Activated T-helper 2 cell treated with anti-CD3 and anti-CD28 coated beads, Interferon-gamma antibody, Interleukin-2, Interleukin-4, amounts not matched to agents 10 μg/mL and 5 μg/mL and 100 μg/mL, durations not matched to agents 14 hours and 24 hours and 36 hours (primary cell): Measurements from ENCODE around the gene TSNAXIP1. TPM values are rescaled to one million over a fixed set of nuclear protein-coding genes. Genes with fewer than 3 reads are reported as not detected.

ENCODE experiments used
- DNase-seq: peaks from one replicate; pipeline ENCODE4 v3.0.0; 2021; ENCODE audit warnings: low spot score
- H3K27ac Mint-ChIP-seq: one replicate; pipeline ENCODE4 v1.8.0; 2021; ENCODE audit warnings: mixed read lengths
- H3K27me3 Mint-ChIP-seq: one replicate; pipeline ENCODE4 v1.8.0; 2021; ENCODE audit warnings: low read depth, mixed read lengths
- H3K36me3 Mint-ChIP-seq: one replicate; pipeline ENCODE4 v1.8.0; 2021; ENCODE audit warnings: low read depth, mixed read lengths
- H3K4me1 Mint-ChIP-seq: one replicate; pipeline ENCODE4 v1.8.0; 2021; ENCODE audit warnings: low read depth, mixed read lengths
- H3K4me3 Mint-ChIP-seq: one replicate; pipeline ENCODE4 v1.8.0; 2021; ENCODE audit warnings: low read depth, mild to moderate bottlenecking, moderate library complexity, mixed read lengths
- H3K9me3 Mint-ChIP-seq: one replicate; pipeline ENCODE4 v1.8.0; 2021; ENCODE audit warnings: mixed read lengths
- intact Hi-C: fragments of 100-400 bp; cut with micrococcal nuclease; formaldehyde crosslinking; loops from one replicate; pipeline ENCODE4 v1.15.1; 2023
- total RNA-seq: library from RNA; stranded (reverse); gene quantifications from 2 replicates; pipeline ENCODE4 v1.2.3, GENCODE V29; 2022

The TSNAXIP1 gene
- total RNA-seq, 1 donor from 2014 or later: 1.0 TPM

DNA sequence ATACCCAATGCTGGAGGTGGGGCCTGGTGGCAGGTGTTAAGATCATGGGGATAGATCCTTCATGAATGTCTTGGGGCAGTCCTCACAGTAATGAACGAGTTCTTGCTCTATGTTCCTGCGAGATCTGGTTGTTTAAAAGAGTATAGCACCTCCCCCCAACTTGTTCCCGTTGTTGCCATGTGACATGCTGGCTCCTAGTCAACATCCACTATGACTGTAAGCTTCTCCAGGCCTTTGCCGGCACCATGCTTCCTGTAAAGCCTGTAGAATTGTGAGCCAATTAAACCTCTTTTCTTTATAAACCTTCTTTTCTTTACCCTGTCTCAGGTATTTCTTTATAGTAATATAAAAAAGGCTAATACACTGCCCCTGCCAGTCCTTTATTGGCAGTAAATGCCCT, 33.6 kb upstream of the TSNAXIP1 start:
- intact Hi-C loops: no loop called here
- Mint-ChIP-seq H3K4me3 (no peak overlapping the region), H3K4me1 (peaks cover 3% of the 10 kb centered on the region), H3K27me3 (no peaks in the 10 kb centered on the region), H3K9me3 (no peaks in the 10 kb centered on the region), H3K27ac (no peak overlapping the region), H3K36me3 (peaks cover 16% of the 10 kb centered on the region)
- no peak for DNase-seq

DNA sequence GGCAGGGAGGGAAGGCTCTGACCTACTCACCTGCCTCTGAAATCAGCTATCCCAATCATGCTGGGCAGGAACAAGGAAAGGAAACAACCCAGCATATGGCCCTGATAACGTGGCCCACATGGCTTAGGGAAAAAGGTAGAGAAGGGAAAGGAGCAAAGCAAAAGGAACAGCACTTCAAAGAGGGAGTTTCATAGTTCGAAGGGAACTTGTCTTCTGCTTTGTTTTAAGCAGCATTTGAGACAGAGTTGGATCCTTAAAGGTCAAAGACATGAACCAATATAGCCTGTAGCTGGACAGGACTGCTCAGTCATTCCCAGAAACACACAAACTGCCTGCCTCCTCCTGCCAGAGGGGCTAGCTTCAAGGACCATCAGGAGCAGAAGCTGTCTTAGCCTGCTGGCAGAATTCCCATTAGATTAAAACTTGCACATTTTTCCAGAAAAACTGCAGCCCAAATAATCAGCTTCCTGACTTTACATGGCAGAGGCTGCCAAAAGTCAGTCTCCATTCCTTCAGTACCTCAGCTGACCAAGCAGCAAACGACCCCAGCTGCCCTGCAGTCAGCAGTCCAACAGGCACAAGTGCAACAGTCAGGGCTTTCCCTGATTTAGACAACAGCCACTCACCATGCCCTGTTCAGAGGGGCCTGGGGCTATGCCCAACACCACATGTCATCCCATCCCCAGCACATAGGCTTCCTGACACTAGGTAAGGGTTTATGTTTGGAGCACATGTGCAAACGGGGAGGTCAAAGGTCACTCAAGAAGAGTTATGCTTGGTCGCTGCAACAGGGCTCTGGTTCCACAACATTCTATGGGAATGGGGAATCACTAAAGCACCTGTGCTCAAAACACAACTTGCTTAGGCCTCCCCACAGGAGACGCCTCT, 32.9 kb upstream of the TSNAXIP1 start:
- no peak for DNase-seq
- H3K36me3 Mint-ChIP-seq: peaks cover 16% of the 10 kb centered on the region
- H3K27me3 Mint-ChIP-seq: no peaks in the 10 kb centered on the region
- H3K4me3 Mint-ChIP-seq: no peak overlapping the region
- H3K27ac Mint-ChIP-seq: no peak overlapping the region
- peaks cover 3% of the 10 kb centered on the region for H3K4me1 Mint-ChIP-seq
- intact Hi-C loops: no loop called here
- H3K9me3 Mint-ChIP-seq: no peaks in the 10 kb centered on the region

DNA sequence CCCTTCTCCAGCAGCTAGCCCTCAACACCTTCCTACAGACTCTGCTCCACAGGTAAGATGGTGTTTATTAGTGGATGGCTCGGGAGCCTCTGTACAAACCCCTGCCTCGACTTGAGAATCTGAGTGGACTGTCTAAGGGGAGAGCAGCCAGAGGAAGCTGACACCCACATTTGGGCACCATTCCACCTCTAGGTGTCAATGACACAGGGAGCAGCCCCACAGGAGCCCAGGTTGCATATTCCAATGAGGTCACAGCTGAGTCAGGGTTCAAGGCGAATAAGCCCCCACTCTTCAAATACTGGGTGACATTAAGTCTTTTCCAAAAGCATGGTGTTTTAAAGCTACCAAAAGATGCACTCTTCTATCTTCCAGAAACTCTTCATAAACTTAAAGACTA, 32.2 kb upstream of the TSNAXIP1 start:
- Mint-ChIP-seq H3K4me3 (no peak overlapping the region), H3K27ac (no peak overlapping the region), H3K36me3 (peaks cover 16% of the 10 kb centered on the region), H3K27me3 (no peaks in the 10 kb centered on the region), H3K9me3 (no peaks in the 10 kb centered on the region), H3K4me1 (peaks cover 3% of the 10 kb centered on the region)
- DNase-seq: no peak
- intact Hi-C loops: no loop called here

DNA sequence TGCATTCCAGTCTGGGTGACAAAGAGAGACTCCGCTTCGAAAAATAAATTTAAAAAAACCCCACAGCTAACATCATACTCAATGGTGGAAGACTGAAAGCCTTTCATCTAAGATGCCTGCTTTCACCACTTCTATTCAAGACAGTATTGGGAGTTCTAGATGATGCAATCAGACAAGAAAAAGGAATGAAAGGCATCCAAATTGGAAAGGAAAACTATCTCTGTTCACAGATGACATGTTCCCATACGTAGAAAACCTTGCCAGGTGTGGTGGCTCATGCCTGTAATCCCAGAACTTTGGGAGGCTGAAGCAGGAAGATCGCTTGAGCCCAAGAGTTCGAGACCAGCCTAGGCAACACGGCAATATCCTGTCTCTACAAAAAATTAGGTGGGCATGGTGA, 31.4 kb upstream of the TSNAXIP1 start:
- Mint-ChIP-seq H3K27me3 (no peaks in the 10 kb centered on the region), H3K9me3 (no peaks in the 10 kb centered on the region), H3K27ac (no peak overlapping the region), H3K36me3 (peaks cover 15% of the 10 kb centered on the region), H3K4me3 (no peak overlapping the region), H3K4me1 (peaks cover 6% of the 10 kb centered on the region)
- no peak for DNase-seq
- intact Hi-C loops: no loop called here

DNA sequence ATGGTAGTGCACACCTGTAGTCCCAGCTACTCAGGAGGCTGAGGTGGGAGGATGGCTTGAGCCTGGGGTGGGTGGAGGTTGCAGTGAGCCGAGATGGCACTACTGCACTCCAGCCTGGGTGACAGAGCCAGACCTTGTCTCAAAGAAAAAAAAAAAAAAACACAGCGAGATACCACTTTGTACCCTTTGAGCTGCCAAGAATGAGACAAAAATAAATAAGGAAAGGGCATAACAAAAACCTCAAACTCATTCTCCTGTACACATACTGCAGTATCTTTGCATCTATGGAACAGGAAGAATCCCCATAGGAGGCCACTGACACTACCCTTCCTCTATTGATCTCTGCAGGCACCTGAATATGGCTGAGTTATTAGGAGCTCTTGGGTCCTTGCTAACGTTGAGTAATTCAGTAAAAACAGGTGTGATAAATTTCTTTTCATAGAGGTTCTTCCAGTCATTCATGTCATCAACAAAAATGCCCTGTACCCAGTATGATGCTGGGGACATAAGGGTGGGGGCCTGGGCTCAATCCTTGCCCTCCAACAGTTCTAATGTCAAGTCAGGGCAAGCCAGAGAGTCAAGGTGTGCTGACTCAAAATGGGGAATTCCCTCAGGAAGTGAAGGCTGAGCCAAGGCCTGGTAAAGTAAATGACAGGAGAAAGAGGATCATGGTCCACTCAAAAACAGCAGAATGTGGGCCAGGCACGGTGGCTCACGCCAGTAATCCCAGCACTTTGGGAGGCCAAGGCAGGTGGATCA, 27.3 kb upstream of the TSNAXIP1 start:
- no peak for DNase-seq
- H3K4me1 Mint-ChIP-seq: peaks cover 20% of the 10 kb centered on the region
- intact Hi-C loops: no loop called here
- peaks cover 10% of the 10 kb centered on the region for H3K36me3 Mint-ChIP-seq
- H3K27ac Mint-ChIP-seq: no peak overlapping the region
- H3K9me3 Mint-ChIP-seq: no peaks in the 10 kb centered on the region
- no peaks in the 10 kb centered on the region for H3K27me3 Mint-ChIP-seq
- no peak overlapping the region for H3K4me3 Mint-ChIP-seq

DNA sequence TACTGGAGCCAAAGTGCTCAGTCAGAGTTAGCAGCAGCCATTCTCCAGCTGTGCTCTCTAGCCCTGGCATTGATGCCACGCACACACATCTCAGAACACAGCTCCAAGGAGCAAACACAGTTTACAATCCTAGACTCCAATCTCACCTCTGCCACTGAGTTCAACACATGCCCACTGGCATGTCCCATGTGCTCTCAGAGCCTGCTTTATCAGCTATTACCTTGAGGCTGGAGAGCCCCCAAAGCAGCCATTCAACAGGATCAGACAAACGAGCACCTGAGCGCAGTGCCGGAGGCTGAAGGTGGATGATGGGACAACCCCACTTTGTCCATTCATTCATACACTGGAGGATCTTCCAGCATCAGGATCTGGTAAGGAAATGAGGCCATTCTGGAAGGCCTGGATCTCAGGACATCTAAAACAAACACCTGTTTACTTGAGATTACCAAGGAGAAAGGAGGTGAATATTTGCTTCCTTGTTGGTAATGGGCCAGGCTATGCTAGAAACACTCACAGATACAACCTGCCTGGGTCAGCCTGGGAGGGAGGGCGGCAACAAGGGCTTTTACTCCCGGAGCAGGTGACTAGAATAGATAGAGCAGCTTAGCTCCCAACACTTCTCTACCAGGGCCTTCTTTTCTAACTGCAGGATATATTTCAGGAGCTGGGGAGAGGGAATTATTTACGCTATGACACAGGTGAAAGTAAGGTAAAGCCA, 25.7 kb upstream of the TSNAXIP1 start:
- Mint-ChIP-seq H3K4me3 (peak overlapping the region; percentile 32), H3K27ac (peak overlapping the region; percentile 81), H3K9me3 (no peaks in the 10 kb centered on the region), H3K27me3 (no peaks in the 10 kb centered on the region), H3K4me1 (peaks cover 20% of the 10 kb centered on the region), H3K36me3 (peaks cover 7% of the 10 kb centered on the region)
- intact Hi-C loops: no loop called here
- DNase-seq: no peak

DNA sequence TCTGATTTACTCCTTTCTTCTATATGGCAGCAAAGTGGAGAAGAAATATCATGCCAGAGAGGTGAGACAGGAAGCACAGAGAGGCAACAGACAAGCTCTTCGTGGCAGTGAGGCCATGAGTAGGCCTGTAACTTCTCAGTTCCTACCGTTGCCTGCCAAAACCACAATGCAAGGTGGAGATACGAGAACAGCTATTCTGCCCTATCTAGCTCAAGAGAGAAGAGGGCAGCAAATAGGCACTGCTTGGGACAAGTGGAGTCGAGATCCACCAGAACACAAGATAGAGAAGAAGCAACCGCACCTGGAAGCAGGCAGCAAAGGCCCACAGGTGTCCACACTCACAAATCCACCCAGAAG, 25.1 kb upstream of the TSNAXIP1 start:
- Mint-ChIP-seq H3K9me3 (no peaks in the 10 kb centered on the region), H3K27me3 (no peaks in the 10 kb centered on the region), H3K27ac (peak overlapping the region; percentile 81), H3K4me1 (peaks cover 22% of the 10 kb centered on the region), H3K4me3 (peak overlapping the region; percentile 32), H3K36me3 (peaks cover 7% of the 10 kb centered on the region)
- DNase-seq: peak; percentile 17
- intact Hi-C loops: no loop called here

DNA sequence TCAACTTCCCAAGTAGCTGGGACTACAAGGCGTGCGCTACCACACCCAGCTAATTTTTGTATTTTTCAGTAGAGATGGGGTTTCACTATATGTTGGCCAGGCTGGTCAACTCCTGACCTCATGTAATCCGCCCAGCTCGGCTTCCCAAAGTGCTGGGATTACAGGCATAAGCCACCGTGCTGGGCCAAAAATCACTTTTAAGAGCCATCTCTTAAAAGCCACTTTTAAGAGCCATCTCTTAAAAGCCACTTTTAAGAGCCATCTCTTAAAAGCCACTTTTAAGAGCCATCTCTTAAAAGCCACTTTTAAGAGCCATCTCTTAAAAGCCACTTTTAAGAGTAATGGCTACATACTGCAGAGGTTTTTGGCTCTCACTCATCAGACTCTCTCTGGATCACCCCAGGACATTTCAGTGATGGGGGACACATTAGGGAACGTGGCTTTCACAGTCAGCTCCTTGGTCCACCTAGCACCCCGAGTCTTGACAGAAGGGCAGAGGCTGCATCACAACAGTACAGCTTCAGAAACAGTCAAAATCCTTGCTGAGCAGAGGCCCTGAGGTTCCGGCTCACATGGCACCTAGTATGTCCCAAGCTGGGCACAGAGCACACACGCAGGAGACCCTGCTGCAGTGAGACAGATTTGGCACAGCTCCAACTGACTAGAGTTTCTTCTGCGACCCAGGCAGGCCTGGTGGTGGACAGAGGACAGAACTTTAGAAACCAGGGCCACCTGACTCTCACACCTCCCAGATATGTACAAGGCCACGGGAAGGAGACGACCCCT, 23.9 kb upstream of the TSNAXIP1 start:
- Mint-ChIP-seq H3K9me3 (no peaks in the 10 kb centered on the region), H3K27ac (no peak overlapping the region), H3K4me3 (no peak overlapping the region), H3K4me1 (peaks cover 22% of the 10 kb centered on the region), H3K36me3 (peaks cover 7% of the 10 kb centered on the region), H3K27me3 (no peaks in the 10 kb centered on the region)
- intact Hi-C loops: no loop called here
- DNase-seq: no peak

DNA sequence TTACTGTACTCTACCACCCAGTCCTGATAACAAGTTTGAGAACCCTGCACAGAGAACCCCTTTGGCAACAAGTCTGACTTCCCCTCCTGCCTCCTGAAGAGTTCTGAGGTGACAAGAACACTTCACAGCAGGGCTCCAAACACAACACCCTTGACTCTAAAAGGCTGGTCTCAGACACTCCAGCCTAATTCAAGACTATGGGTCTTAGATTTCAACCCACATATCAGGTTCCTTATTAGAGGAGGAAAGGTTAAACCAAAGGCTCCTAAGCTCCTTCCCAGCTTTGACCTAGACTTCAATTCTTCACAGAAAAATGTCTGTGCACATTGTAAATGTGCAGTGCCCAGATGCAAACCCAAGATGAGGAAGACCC, 23.4 kb upstream of the TSNAXIP1 start:
- no peak for DNase-seq
- H3K4me3 Mint-ChIP-seq: no peak overlapping the region
- H3K36me3 Mint-ChIP-seq: peaks cover 7% of the 10 kb centered on the region
- intact Hi-C loops: no loop called here
- H3K9me3 Mint-ChIP-seq: no peaks in the 10 kb centered on the region
- peaks cover 22% of the 10 kb centered on the region for H3K4me1 Mint-ChIP-seq
- H3K27me3 Mint-ChIP-seq: no peaks in the 10 kb centered on the region
- no peak overlapping the region for H3K27ac Mint-ChIP-seq

DNA sequence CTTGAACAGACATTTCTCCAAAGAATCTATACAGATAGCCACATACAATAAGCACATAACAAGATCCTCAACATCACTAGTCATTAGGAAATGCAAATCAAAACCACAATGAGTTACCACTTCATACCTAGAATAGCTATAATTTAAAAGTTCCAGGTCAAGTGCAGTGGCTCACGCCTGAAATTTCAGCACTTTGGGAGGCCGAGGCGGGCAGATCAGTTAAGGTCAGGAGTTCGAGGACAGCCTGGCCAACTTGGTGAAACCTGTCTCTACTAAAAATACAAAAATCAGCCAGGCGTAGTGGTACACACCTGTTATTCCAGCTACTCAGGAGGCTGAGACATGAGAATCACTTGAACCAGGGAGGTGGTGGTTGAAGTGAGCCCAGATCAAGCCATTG, 20.2 kb upstream of the TSNAXIP1 start:
- Mint-ChIP-seq H3K27ac (no peak overlapping the region), H3K9me3 (no peaks in the 10 kb centered on the region)
- intact Hi-C loops: no loop called here

DNA sequence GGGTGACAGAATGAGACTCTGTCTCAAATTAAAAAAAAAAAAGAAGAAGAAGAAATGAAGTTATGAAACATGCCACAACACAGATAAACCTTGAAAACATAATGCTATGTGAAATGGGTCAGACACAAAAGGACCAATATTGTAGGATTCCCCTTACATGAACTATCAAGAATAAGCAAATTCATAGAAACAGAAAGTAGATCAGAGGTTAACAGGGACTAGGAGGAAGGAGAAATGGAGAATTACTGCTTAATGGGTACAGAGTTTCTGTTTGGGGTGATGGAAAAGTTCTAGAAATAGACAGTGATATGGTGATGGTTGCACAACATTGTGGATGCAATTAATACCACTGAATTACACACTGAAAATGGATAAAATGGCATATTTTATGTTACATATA, 16.6 kb upstream of the TSNAXIP1 start:
- intact Hi-C loops: no loop called here
- no peaks in the 10 kb centered on the region for H3K27me3 Mint-ChIP-seq
- no peak overlapping the region for H3K4me3 Mint-ChIP-seq
- no peaks in the 10 kb centered on the region for H3K9me3 Mint-ChIP-seq
- DNase-seq: no peak
- peaks cover 5% of the 10 kb centered on the region for H3K4me1 Mint-ChIP-seq
- no peak overlapping the region for H3K27ac Mint-ChIP-seq
- peaks cover 5% of the 10 kb centered on the region for H3K36me3 Mint-ChIP-seq

More for the DNA sequence above, 20.2 kb upstream of the TSNAXIP1 start:
- peaks cover 9% of the 10 kb centered on the region for H3K36me3 Mint-ChIP-seq
- H3K4me1 Mint-ChIP-seq: peaks cover 9% of the 10 kb centered on the region
- no peaks in the 10 kb centered on the region for H3K27me3 Mint-ChIP-seq
- no peak overlapping the region for H3K4me3 Mint-ChIP-seq
- no peak for DNase-seq

DNA sequence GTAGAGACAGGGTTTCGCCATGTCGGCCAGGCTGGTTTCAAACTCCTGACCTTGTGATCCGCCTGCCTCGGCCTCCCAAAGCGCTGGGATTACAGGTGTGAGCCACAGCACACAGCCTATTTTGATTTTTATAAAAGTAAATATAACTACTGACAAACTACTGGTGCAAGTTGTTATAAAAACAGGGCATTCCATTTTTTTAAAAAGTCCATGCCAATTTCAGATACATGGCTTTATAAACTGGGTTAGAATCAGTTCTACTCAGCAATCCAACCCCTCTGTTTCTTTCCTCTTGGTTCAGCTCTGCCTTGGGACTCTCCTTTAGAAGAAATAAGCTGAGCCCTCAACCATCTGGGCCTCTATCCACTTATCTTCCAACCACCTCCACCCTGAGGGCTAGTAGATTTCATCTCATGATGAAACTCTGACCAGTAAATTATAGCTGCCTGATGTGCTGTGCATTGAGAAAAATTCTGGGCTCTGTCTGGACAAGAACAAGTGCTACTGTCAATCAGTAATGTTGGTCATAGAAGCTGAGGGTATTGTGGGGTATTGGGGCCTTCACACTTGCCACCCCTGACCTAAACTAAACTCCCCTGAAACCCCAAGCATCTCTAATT, 10.5 kb upstream of the TSNAXIP1 start:
- peaks cover 8% of the 10 kb centered on the region for H3K4me1 Mint-ChIP-seq
- no peak overlapping the region for H3K4me3 Mint-ChIP-seq
- H3K27me3 Mint-ChIP-seq: no peaks in the 10 kb centered on the region
- H3K36me3 Mint-ChIP-seq: peaks cover 22% of the 10 kb centered on the region
- no peak overlapping the region for H3K27ac Mint-ChIP-seq
- intact Hi-C loops: no loop called here
- no peak for DNase-seq
- H3K9me3 Mint-ChIP-seq: no peaks in the 10 kb centered on the region
